HG02798 (cell line): ENCODE data around the gene OR51B4.
"Not testable (repeated sequence)": the region's sequence is repeated elsewhere in the genome, so short reads cannot be mapped to it uniquely, and the experiment has no call there.

Experiments used
- ATAC-seq: cut with Tn5 transposase; IDR thresholded peaks from one replicate; pipeline ENCODE4 v1.9.1; 2021; ENCODE audit warnings: mild to moderate bottlenecking; ENCODE audit not compliant: unreplicated experiment, poor library complexity

Gene OR51B4, protein sequence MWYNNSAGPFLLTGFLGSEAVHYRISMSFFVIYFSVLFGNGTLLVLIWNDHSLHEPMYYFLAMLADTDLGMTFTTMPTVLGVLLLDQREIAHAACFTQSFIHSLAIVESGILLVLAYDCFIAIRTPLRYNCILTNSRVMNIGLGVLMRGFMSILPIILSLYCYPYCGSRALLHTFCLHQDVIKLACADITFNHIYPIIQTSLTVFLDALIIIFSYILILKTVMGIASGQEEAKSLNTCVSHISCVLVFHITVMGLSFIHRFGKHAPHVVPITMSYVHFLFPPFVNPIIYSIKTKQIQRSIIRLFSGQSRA

DNA sequence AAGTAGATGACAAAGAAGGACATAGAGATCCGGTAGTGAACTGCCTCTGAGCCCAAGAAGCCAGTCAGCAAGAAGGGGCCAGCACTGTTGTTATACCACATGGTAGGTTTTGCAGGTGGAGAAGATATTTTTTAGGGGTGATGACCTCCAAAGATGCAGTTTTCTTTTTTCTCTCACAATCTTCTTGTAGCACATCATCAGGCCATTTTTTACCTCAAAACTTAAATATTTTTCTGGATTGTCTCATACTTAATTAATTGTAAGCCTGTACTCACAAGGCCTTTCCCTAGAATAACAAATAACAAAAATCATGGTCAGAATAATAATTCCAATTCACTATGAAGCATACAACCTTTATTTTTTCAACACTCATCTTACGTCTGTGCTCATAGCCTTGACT, at the start of gene OR51B4:
TSS of gene OR51B4 (minus strand) at position 101 of the 400 bp plus-strand sequence. CDS start at position 101, 0 bp downstream.
- no peak for ATAC-seq

DNA sequence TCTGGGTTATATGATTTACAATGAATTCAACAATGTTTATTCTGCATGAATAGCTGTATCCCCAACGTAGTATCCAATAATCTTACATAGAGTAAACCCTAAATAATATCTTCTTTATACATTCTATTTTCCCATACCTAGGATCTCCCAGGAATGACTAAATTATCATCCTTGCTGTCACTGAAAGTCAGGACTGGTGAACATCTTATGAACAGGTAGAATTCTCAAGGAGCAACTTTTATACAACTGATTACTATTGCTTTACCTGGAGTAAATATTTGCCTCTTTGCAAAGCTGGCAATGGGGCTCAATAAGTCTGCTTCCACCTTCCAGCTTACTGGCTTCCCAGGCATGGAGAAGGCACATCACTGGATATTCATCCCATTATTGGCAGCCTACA, 49.5 kb upstream of the OR51B4 start, which contains the start of gene OR51B6:
TSS of gene OR51B6 (plus strand) at position 301 of the 400 bp plus-strand sequence. CDS start at position 301, 0 bp downstream.
- no peak for ATAC-seq

- no peak for ATAC-seq
Observed at GRCh38 chr11:5349550-5349949, 47.8 kb upstream of the OR51B4 start.

GRCh38 chr11:5348551-5349194, 46.9 kb upstream of the OR51B4 start:
- ATAC-seq: no peak

DNA sequence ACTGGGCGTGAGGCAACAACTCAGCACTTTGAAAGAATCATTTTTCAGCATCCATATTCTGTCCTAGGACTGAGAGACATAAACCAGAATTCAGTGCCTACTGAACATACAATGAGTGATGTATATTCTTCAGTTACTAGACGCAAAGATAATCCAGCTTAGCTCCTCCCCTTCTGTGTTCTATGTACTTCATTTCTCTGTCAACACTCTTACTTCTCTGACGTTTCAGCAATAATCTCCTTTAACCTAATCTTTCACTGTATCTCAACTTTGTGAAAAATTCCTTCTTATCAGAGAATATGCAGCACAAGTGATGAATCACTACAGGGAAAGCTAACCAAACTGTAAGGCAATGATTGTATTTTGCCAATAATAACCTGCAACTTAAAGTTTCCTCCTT, 44.1 kb upstream of the OR51B4 start:
- ATAC-seq: no peak

DNA sequence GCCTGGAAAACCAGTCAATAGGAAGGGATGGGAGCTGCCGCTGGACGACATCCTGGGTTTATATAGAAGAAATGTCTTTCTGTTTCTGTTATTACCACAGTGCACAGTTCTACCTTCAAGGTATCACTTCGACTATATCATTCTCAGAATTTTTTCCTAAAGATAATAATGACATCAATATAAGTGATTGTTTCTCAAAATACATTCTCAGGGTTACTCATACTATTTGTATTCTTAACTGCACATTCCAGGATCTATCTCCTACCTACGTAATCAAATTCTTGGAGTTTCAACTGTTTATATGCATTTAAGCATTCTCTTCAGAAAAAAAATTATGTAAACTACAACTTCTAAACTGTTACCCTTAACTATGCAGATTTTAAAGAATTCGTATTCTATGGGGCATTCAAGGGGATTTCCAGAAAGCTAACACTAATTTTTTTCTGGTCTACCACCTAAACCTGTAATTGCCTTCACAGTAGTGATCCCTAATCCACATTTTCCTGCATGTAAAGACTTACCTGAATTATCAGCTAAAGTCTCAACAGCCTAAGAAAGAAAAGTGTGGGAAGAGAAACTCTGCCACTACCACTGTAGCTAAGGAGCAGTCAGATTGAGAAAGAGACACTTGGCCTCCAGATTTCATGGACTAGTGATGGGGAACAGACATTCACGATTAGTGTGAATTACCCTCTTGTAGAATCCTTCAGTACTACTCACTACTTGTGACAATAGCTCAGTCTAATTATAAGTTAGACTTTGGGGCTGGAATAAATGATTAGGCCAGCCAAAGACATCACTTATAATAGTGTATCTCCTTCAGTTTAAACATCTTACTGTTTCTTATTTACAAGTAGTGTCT, 42.0 kb upstream of the OR51B4 start, which contains the start of gene OR51B5:
TSS of gene OR51B5 (minus strand) at position 51 of the 862 bp plus-strand sequence. CDS start at position 51, 0 bp downstream.
- ATAC-seq: peak; percentile 30

DNA sequence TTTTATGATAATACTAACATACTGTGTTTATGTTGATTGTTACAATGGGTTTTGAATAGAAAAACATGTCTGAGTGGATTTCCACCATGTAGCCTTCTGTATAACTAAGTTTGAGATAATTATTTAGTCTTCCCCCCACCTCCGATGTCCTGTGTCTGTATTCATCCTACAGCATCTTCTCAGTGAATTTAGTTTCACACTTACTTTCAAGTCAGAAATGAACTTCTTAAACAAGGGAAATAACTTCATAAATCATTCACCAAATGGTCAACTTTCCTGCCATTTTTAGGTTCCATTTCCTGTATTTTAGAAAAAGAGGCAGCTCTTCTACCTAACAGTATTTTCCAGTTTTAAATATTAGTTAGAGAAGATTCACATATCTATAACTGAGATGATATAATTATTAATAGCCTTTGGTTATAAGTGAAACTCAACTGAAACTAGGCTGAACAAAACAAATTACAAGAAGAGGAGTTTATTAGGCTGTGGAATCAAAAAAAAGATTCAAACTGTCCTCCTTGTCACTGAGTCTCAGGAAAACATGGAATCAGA, 38.1 kb upstream of the OR51B4 start:
- peak; percentile 69 for ATAC-seq

DNA sequence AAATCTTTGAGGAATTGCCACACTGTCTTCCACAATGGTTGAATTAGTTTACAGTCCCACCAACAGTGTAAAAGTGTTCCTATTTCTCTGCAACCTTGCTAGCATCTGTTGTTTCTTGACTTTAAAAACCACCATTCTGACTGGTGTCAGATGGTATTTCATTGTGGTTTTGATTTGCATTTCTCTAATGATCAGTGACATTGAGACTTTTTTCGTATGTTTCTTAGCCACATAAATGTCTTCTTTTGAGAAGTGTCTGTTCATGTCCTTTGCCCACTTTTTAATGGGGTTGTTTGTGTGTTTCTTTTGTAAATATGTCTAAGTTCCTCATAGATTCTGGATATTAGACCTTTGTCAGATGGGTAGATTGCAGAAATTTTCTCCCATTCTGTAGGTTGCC, 35.5 kb upstream of the OR51B4 start:
- ATAC-seq: not testable (repeated sequence)

GRCh38 chr11:5336331-5336730, 34.6 kb upstream of the OR51B4 start:
- ATAC-seq: no peak

- ATAC-seq: no peak
Observed at GRCh38 chr11:5335170-5335569, 33.4 kb upstream of the OR51B4 start.

- no peak for ATAC-seq
Observed at GRCh38 chr11:5324197-5324596, 22.5 kb upstream of the OR51B4 start, which contains the start of gene OR51B2. Gene OR51B2, minus strand, starts transcription at chr11:5324297. Its CDS starts 0 bp downstream, at chr11:5324297.

GRCh38 chr11:5317292-5317691, 15.5 kb upstream of the OR51B4 start:
- no peak for ATAC-seq

DNA sequence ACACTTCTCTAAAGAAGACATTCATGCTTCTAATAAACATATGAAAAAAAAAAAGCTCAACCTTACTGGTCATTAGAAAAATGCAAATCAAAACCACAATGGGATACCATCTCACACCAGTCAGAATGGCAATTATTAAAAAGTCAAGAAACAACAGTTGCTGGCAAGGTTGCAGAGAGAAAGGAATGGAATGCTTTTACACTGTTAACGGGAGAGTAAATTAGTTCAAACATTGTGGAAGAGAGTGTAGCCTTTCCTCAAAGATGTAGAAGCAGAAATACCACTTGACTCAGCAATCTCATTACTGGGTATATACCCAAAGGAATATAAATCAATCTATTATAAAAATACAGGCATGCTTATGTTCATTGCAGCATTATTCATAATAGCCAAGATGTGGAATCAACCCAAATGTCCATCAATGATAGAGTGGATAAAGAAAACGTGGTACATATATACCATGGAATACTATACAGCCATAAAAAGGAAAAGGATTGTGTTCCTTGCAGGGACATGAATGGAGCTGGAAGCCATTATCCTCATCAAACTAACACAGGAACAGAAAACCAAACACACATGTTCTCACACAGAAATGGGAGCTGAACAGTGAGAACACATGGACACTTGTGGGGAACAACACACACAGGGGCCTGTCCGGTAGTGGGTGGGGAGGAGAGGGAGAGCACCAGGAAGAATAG, 11.7 kb upstream of the OR51B4 start:
- not testable (repeated sequence) for ATAC-seq

GRCh38 chr11:5310423-5310822, 8.7 kb upstream of the OR51B4 start:
- no peak for ATAC-seq

DNA sequence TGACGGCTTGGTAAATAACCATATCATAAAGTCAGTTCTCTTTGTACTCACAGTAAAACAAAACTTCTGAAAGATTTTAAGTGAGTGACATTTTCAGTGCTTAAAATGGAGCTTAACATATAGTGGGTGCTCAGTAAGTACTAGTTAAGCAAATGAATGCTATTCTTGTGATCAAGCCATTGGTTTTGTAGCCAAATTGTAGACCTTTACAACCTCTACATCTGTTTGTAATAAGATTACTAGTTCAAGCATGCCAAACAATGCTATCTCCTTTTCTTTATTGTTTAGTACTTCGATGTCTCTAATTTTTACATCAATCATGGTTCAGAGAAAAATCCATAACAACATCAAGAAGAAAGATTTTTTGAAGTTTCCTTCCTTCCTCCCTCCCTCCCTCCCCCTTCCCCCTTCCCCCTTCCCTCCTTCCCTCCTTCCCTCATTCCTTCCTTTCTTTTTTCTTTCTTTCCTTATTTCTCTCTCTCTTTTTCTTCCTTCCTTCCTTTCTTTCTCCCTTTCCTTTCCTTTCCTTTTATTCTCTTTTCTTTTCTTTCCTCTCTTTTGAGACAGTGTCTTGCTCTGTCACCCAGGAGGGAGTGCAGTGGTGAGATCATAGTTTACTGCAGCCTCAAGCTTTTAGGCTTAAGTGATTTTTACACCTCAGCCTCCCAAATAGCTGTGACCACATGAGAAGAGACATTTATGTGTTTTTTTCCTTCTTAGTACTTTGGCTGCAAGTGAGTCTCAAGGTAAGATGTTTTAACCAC, 5.7 kb upstream of the OR51B4 start:
- no peak for ATAC-seq

DNA sequence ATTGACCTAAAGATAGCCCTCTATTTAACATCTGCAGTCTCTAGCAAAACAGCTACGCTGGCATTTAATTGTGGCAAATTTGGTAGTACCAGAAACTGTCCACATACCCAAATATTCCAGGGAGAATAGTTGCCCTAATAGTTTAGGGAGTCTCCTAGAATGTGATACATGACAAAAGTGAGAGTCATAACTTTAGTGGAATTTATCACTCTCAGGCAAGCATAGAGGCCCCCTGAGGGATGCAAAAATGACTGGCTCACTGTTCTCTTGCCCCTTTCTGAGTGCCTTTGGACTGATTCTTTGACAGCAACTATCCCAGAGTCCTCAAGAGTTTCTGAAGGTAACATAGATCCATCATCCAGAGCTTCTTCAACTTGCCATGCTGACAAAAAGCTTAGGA, 2.3 kb upstream of the OR51B4 start:
- ATAC-seq: no peak

DNA sequence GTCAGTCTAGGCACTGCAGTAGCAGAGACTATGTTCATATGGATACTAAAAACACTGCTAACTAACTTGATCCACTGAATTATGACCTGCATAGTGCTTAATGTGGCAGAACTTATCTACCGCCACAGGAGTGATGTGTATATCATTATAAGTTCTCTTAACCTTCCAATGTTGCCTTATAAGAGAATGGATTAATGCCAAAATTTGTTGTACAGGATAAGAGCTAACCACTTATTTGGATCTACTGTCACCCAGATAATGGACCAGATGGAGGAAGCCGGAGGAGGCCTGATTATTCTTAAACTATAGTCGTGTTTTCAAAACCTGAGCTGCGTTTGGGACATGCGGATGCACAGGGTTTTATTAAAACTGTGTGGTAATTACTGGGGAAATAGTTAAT, 1.9 kb upstream of the OR51B4 start:
- no peak for ATAC-seq

DNA sequence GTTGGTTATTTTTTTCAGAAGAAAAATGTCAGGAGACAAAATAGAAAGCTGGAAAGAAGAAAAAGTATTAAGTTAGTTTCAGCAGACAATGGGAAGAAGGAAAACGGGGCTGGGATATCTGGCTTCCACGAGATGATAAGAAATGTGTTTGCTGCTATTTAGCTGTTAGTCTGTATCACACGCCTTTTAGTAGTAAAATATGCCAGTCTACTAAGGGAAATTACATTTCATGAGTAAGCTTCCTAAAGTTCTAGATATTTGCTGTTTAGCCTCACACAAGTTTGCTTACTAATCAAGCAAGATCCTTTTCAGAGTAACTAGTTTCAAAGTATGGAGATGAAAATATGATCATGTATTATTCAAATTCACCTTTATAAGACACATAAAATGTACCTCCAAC, 1.5 kb downstream of the OR51B4 start:
- ATAC-seq: no peak

DNA sequence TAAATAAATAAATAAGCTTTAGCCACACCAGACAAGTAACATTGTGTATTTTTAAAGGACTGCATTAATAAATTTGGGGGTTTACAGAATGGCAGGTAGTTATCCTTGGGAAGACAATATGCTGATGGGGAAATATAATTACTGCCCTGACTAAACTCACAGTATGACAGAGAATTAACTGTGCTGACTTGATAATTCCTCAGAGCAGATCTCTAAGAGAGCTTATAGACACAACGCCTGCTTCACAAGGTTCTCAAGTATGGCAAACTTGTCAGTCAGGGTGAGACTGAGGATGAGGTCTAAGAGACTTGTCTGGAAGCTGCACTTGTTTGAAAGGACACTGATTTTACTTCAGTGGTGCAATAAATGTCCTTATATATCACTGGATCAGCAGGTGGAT, 3.3 kb downstream of the OR51B4 start:
- no peak for ATAC-seq
